GM23338 (cell line): Measurements from ENCODE around the gene VCL. TPM values are rescaled to one million over a fixed set of nuclear protein-coding genes. Genes with fewer than 3 reads are reported as not detected.

Experiments used
- ATAC-seq: fragments of 200-7000 bp; cut with Tn5 transposase; 3 replicates; pipeline ENCODE4 v1.9.1; 2020
- DNase-seq: peaks from one replicate; pipeline ENCODE4 v3.0.0-alpha.2; 2015; ENCODE audit warnings: low spot score
- H2AFZ ChIP-seq: fragments of 200-600 bp; sonication (generic); 2 replicates; pipeline ENCODE4 v1.8.0; 2016; ENCODE audit warnings: antibody characterized with exemption, mild to moderate bottlenecking, moderate library complexity
- H3F3A ChIP-seq: fragments of 200-600 bp; sonication (generic); replicated peaks from 2 replicates; pipeline ENCODE4 v1.8.0; 2017; ENCODE audit warnings: antibody characterized with exemption, mixed run types, low read depth
- H3K27ac ChIP-seq: fragments of 200-600 bp; sonication (generic); 2 replicates; pipeline ENCODE4 v1.6.1; 2016; ENCODE audit warnings: low read depth
- H3K27me3 ChIP-seq: fragments of 200-600 bp; sonication (generic); 2 replicates; pipeline ENCODE4 v1.8.0; 2016; ENCODE audit warnings: mild to moderate bottlenecking, mixed run types, moderate library complexity; ENCODE audit not compliant: insufficient read depth
- H3K36me3 ChIP-seq: fragments of 200-600 bp; sonication (generic); 2 replicates; pipeline ENCODE4 v1.8.0; 2016; ENCODE audit warnings: mild to moderate bottlenecking; ENCODE audit not compliant: insufficient read depth
- H3K4me1 ChIP-seq: fragments of 200-600 bp; sonication (generic); 2 replicates; pipeline ENCODE4 v1.8.0; 2016; ENCODE audit warnings: mild to moderate bottlenecking, moderate library complexity; ENCODE audit not compliant: insufficient read depth
- H3K4me2 ChIP-seq: fragments of 200-600 bp; sonication (generic); 2 replicates; pipeline ENCODE4 v1.7.1; 2017; ENCODE audit warnings: mixed run types
- H3K4me3 ChIP-seq: fragments of 200-600 bp; sonication (generic); 2 replicates; pipeline ENCODE4 v1.6.1; 2016; ENCODE audit warnings: mixed run types
- H3K79me2 ChIP-seq: fragments of 200-600 bp; sonication (generic); replicated peaks from 2 replicates; pipeline ENCODE4 v1.8.0; 2017; ENCODE audit warnings: mild to moderate bottlenecking; ENCODE audit not compliant: insufficient read depth
- H3K9me2 ChIP-seq: fragments of 200-600 bp; sonication (generic); 2 replicates; pipeline ENCODE4 v1.8.0; 2017; ENCODE audit not compliant: insufficient read depth
- H4K20me1 ChIP-seq: fragments of 200-600 bp; sonication (generic); replicated peaks from 2 replicates; pipeline ENCODE4 v1.8.0; 2017; ENCODE audit warnings: mild to moderate bottlenecking; ENCODE audit not compliant: insufficient read depth
- H3K27ac Mint-ChIP-seq: 2 replicates; pipeline ENCODE4 v1.8.0; 2020; ENCODE audit warnings: inconsistent platforms, mild to moderate bottlenecking, moderate library complexity, mixed read lengths
- H3K27me3 Mint-ChIP-seq: 3 replicates; pipeline ENCODE4 v1.8.0; 2022; ENCODE audit warnings: low read depth, mild to moderate bottlenecking, moderate library complexity, mixed read lengths, inconsistent platforms; ENCODE audit not compliant: insufficient read depth, poor library complexity
- H3K36me3 Mint-ChIP-seq: 3 replicates; pipeline ENCODE4 v1.8.0; 2021; ENCODE audit warnings: low read depth, mild to moderate bottlenecking, inconsistent platforms, moderate library complexity, mixed read lengths
- H3K4me1 Mint-ChIP-seq: 3 replicates; pipeline ENCODE4 v1.8.0; 2020; ENCODE audit warnings: mild to moderate bottlenecking, inconsistent platforms, mixed read lengths
- H3K4me3 Mint-ChIP-seq: 3 replicates; pipeline ENCODE4 v1.8.0; 2021; ENCODE audit warnings: moderate library complexity, mild to moderate bottlenecking, inconsistent platforms, mixed read lengths
- H3K9me3 Mint-ChIP-seq: 3 replicates; pipeline ENCODE4 v1.8.0; 2020; ENCODE audit warnings: moderate library complexity, mild to moderate bottlenecking, inconsistent platforms, mixed read lengths
- CREB1 ChIP-seq: fragments of 250-450 bp; sonication (Bioruptor Pico); IDR thresholded peaks from 2 replicates; pipeline ENCODE4 v1.5.0; 2020; ENCODE audit warnings: low read depth, mild to moderate bottlenecking, moderate library complexity
- EZH2 ChIP-seq: fragments of 200-600 bp; sonication (generic); IDR thresholded peaks from one replicate; pipeline ENCODE4 v1.8.0; 2017; ENCODE audit warnings: antibody characterized with exemption, mild to moderate bottlenecking, low read depth; ENCODE audit not compliant: unreplicated experiment
- EZH2phosphoT487 ChIP-seq: fragments of 200-600 bp; sonication (generic); IDR thresholded peaks from one replicate; pipeline ENCODE4 v1.8.1; 2018; ENCODE audit warnings: antibody characterized with exemption; ENCODE audit not compliant: unreplicated experiment
- REST ChIP-seq: IDR thresholded peaks from one replicate; pipeline ENCODE4 v1.6.1; 2018; ENCODE audit warnings: antibody characterized with exemption; ENCODE audit not compliant: unreplicated experiment
- STAT1 ChIP-seq: IDR thresholded peaks from one replicate; pipeline ENCODE4 v1.6.1; 2016; ENCODE audit warnings: antibody characterized with exemption; ENCODE audit not compliant: unreplicated experiment
- ZNF331 ChIP-seq: fragments of 250-450 bp; sonication (Bioruptor Pico); IDR thresholded peaks from 2 replicates; pipeline ENCODE4 v1.5.0; 2020; ENCODE audit warnings: low read depth, mild to moderate bottlenecking, moderate library complexity
- polyA plus RNA-seq: library from polyadenylated mRNA; unstranded; fragments of >200 nt; fragmentation: Nextera tagmentation; extraction: Ambion mirVana; gene quantifications from 2 replicates; pipeline ENCODE4 v1.2.1, GENCODE V29; 2016
- total RNA-seq: library from RNA; depleted of rRNA; stranded (reverse); fragments of >200 nt; shearing (Covaris generic); gene quantifications from 2 replicates; pipeline ENCODE4 v1.2.3, GENCODE V29; 2014
- TF ChIP-seq, protein P1 (sequence below): fragments of 250-450 bp; sonication (Bioruptor Pico); IDR thresholded peaks from 2 replicates; pipeline ENCODE4 v1.5.0; 2020; ENCODE audit warnings: mild to moderate bottlenecking, moderate library complexity

VCL gene
- total and polyA plus RNA-seq, 2 experiments from 2014 or later, result 60.7 to 254 TPM

DNA sequence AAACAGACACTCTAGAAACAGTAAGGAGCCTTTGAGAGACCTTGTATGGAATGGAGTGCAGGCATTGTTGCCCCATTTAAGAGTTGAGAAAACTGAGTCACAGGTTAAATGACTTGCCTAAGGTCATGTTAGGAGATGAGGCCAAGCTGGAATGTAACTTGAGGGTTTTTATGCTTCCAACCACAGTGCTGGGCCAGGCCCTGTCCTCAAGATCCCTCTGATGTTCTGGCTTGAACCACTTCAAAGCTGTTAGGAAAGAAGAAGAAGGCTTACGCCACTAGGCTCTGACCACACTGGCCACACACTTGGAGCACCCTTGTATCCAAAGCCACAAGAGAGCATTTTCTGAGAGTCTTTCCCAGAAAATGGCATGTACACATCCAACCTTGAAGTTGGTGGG is 44.3 kb upstream of the VCL start (continued):
- TF ChIP-seq, protein P1, sequence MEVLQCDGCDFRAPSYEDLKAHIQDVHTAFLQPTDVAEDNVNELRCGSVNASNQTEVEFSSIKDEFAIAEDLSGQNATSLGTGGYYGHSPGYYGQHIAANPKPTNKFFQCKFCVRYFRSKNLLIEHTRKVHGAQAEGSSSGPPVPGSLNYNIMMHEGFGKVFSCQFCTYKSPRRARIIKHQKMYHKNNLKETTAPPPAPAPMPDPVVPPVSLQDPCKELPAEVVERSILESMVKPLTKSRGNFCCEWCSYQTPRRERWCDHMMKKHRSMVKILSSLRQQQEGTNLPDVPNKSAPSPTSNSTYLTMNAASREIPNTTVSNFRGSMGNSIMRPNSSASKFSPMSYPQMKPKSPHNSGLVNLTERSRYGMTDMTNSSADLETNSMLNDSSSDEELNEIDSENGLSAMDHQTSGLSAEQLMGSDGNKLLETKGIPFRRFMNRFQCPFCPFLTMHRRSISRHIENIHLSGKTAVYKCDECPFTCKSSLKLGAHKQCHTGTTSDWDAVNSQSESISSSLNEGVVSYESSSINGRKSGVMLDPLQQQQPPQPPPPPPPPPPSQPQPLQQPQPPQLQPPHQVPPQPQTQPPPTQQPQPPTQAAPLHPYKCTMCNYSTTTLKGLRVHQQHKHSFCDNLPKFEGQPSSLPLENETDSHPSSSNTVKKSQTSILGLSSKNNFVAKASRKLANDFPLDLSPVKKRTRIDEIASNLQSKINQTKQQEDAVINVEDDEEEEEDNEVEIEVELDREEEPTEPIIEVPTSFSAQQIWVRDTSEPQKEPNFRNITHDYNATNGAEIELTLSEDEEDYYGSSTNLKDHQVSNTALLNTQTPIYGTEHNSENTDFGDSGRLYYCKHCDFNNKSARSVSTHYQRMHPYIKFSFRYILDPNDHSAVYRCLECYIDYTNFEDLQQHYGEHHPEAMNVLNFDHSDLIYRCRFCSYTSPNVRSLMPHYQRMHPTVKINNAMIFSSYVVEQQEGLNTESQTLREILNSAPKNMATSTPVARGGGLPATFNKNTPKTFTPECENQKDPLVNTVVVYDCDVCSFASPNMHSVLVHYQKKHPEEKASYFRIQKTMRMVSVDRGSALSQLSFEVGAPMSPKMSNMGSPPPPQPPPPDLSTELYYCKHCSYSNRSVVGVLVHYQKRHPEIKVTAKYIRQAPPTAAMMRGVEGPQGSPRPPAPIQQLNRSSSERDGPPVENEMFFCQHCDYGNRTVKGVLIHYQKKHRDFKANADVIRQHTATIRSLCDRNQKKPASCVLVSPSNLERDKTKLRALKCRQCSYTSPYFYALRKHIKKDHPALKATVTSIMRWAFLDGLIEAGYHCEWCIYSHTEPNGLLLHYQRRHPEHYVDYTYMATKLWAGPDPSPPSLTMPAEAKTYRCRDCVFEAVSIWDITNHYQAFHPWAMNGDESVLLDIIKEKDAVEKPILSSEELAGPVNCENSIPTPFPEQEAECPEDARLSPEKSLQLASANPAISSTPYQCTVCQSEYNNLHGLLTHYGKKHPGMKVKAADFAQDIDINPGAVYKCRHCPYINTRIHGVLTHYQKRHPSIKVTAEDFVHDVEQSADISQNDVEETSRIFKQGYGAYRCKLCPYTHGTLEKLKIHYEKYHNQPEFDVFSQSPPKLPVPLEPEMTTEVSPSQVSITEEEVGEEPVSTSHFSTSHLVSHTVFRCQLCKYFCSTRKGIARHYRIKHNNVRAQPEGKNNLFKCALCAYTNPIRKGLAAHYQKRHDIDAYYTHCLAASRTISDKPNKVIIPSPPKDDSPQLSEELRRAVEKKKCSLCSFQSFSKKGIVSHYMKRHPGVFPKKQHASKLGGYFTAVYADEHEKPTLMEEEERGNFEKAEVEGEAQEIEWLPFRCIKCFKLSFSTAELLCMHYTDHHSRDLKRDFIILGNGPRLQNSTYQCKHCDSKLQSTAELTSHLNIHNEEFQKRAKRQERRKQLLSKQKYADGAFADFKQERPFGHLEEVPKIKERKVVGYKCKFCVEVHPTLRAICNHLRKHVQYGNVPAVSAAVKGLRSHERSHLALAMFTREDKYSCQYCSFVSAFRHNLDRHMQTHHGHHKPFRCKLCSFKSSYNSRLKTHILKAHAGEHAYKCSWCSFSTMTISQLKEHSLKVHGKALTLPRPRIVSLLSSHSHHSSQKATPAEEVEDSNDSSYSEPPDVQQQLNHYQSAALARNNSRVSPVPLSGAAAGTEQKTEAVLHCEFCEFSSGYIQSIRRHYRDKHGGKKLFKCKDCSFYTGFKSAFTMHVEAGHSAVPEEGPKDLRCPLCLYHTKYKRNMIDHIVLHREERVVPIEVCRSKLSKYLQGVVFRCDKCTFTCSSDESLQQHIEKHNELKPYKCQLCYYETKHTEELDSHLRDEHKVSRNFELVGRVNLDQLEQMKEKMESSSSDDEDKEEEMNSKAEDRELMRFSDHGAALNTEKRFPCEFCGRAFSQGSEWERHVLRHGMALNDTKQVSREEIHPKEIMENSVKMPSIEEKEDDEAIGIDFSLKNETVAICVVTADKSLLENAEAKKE, result no peak
- no peak for TF ChIP-seq EZH2phosphoT487
- no peak for TF ChIP-seq STAT1

GRCh38 chr10:73954737-73955136 is 43.2 kb upstream of the VCL start:
- no peak overlapping the region for H3K27ac Mint-ChIP-seq
- ATAC-seq, result no peak
- no peaks in the 10 kb centered on the region for H3K9me3 Mint-ChIP-seq
- TF ChIP-seq EZH2phosphoT487, result no peak
- no peak for TF ChIP-seq ZNF331 (CRISPR knock-in tag)
- TF ChIP-seq CREB1 (CRISPR knock-in tag), result no peak
- TF ChIP-seq REST, result no peak
- TF ChIP-seq EZH2, result no peak

More at GRCh38 chr10:73954737-73955136, 43.2 kb upstream of the VCL start:
- no peaks in the 10 kb centered on the region for H3K79me2 ChIP-seq
- H3K36me3 ChIP-seq, result no peaks in the 10 kb centered on the region
- no peak for DNase-seq
- H3K4me3 ChIP-seq, result no peak overlapping the region
- H3K4me1 ChIP-seq, result peaks cover 14% of the 10 kb centered on the region
- H3F3A ChIP-seq, result no peaks in the 10 kb centered on the region; the same call in 1 of the 2 replicates
- no peak overlapping the region for H3K27ac ChIP-seq
- H3K27me3 ChIP-seq, result no peaks in the 10 kb centered on the region
- no peaks in the 10 kb centered on the region for H3K36me3 Mint-ChIP-seq
- no peak overlapping the region for H3K4me2 ChIP-seq
- no peak overlapping the region for H3K4me3 Mint-ChIP-seq
- no peaks in the 10 kb centered on the region for H3K9me2 ChIP-seq
- H4K20me1 ChIP-seq, result no peaks in the 10 kb centered on the region
- no peaks in the 10 kb centered on the region for H3K27me3 Mint-ChIP-seq
- no peak overlapping the region for H2AFZ ChIP-seq
- peaks cover 20% of the 10 kb centered on the region for H3K4me1 Mint-ChIP-seq
